ENCODE measurements around the gene COL25A1.

Gene COL25A1

DNA sequence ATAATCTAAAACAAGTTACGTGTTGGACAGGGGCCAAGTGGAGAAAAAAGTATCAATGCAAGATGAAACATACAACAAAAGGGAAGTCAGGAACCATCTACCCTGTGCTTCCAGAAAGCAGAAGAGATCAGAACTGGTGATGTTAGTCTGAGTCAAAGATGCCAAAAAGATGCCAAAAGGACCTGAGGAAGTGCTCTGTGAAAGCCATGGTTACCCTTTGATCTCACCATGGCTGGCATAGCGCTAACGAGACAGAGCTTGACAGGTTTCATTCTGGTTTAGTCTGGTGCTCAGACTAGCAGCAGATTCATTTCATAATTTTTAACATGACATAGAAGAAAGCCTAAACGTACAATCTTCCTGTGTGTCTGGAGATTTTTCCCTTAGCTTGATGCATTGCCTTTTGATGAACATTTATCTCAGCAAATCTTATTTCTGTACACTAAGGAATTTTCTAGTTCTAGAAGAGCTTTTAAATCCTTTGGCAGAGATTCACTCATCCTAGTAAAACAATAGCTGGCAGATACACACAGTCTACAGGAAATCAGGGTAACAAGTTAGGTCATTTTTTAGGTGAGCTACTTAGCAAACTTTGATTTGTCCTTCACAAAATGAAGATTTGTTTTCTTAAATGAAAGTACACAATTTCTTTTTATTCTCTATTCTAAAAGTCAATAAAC is 87.7 kb downstream of the COL25A1 start:
- no peak for DNase-seq (ENCODE audit: low read depth)

DNA sequence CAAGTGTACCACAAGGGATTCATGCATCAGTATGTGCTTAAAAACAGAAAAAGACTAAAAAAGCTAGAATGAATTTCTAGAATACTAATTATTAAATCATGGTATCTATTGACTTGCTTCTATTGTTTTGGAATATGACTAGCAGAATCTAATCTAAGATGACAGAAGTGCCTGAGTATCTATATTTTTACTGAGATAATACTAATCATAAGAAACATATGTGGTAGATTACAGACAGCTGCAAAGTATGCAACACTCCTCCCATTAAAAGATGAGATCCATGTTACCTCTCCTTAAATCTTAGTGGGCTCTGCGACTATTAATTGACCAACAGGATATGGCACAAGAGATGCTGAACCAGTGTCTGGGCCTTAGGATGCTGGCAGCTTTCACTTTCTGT is 89.4 kb downstream of the COL25A1 start:
- no peak for DNase-seq (ENCODE audit: low read depth)

DNA sequence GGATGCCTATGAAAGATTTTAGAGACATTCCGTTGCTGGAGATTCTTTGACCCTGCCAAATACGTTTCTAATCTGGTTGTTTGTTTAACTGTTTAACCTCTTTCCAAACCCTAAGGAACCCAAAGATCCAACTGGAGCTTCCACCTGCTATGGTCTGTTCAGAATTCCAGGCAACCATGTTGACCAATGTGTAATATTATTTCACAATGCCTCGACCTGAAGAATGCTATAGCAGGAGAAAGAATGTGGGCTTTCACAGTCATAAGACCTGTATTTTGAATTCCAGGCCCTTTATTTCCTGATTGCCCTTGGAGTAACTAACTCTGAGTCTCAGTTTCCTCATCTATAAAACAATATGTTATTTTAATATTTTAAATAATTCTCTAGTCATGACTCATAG is 90.8 kb downstream of the COL25A1 start:
- peak; percentile 39 for DNase-seq (ENCODE audit: low read depth)

DNA sequence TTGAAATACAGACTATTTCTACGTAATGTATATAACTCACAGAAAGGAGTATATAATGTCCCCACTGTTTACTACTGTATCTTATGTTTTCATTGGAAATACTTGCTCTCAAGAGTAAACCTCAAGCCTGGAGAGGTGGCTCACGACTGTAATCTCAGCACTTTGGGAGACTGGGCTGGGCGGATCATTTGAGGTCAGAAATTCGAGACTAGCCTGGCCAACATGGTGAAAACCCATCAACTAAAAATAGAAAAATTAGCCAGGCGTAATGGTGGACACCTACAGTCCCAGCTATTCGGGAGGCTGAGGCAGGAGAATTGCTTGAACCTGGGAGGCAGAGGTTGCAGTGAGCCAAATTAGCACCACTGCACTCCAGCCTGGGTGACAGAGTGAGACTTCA is 92.8 kb downstream of the COL25A1 start:
- DNase-seq (ENCODE audit: low read depth) = no peak

DNA sequence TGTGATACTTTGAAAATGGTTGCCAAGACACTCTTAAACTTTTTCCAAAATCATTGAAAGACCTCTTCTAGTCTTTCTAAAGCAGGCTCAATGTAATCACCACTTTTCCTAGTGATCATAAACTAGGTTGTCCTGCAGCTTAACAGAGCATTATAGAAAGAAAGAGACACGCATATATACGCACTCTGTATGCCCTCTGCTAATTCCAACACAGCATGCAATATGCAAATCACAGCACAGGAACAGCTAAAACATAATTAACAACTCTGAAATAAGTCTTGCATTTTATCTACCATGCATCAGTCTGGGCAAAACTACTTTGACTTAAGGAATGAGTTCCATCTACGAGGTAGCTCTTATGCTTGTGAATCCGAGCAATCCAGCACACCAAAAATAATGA is 94.6 kb downstream of the COL25A1 start:
- DNase-seq (ENCODE audit: low read depth) = no peak

DNA sequence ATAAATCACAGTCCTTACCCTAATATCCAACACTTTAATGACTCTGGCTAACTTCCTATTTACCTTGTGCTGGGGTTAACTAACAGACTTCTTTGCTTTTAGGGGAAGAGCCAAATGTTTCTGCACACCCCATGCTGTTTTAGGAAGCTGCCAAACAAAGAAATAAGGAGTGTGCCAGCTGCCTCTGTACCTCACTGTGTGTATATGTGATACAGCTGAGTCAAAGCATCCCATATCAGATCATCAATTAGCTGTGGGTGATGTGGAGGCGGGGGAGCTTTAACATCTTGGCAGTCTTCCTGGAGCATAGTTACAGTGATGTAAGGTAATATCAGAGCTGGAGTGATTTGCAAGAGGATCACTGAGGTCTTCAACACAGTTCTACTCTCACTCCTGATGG is 95.4 kb downstream of the COL25A1 start:
- no peak for DNase-seq (ENCODE audit: low read depth)

DNA sequence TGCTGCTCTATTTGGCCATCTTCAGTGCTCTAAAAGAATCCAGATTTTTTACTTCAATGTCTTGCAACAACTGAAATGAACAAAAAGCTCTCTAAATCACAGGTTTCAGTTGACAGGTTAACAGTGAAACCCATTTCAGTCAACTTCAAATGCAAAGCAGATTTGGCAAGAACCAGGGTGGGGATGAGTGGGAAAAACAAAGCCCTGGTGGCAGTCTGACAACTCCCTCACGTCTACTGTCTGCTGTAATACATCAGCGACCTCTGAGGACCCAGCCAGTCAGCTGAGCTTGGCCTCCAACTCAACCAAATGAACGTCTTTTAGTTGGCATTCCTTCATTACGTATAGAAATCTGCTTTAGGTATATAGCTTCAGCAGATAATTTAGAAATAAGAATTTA is 95.8 kb downstream of the COL25A1 start:
- DNase-seq (ENCODE audit: low read depth) = no peak

DNA sequence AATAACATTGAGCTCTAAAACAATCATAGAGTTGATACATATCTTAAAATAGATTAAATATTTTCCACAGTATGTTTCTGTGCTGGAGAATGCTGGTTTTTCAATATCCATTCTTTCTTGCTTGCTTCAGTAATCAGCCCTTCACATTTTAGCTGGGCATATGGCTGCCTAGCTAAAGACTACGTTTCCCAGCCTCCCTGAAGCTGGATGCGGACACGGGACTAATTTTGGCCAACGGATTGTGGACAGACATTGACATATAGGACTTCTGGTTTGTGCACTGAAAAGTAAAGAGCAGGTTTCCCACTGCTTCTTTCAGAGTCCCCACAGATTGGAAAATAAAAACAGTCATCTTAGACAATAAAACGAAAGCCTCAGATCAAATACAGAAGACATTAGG is 97.3 kb downstream of the COL25A1 start:
- no peak for DNase-seq (ENCODE audit: low read depth)

DNA sequence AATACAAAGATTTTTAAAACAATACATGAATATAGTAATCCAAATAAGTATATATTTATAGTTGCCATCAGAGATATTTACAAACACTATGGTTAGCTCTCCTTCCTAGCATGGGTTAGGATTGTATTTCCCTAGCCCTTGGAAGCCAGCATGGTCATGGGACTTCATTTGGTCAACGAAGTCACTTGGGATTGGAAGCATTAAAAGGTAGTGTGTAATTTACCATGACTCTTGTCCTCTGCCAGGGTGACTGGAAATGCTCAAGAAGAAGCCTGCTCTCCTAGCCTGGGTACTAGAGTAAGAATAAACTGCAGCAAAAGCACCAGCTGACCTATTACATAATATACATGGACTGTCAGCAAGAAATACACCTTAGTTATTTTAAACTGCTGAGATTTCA is 102.9 kb downstream of the COL25A1 start:
- no peak for DNase-seq (ENCODE audit: low read depth)

DNA sequence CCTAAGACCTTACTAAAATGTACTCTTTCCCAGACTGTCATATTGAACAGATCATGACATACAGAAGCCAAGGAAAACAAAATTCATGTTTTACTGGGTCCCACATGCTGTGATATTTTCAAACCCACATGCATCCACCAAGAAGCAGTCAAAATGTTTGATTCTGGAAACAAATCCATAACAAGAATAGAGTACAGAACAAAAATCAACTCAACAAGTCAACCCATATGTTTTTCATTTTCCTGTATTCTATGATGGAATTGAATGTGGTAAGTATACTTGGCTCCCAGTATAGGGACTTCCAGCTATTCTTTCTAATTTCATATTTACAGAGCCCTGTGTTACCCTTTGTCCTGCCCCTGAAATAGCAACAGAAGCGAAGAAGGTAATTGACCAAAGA is 106.8 kb downstream of the COL25A1 start:
- DNase-seq (ENCODE audit: low read depth) = no peak

DNA sequence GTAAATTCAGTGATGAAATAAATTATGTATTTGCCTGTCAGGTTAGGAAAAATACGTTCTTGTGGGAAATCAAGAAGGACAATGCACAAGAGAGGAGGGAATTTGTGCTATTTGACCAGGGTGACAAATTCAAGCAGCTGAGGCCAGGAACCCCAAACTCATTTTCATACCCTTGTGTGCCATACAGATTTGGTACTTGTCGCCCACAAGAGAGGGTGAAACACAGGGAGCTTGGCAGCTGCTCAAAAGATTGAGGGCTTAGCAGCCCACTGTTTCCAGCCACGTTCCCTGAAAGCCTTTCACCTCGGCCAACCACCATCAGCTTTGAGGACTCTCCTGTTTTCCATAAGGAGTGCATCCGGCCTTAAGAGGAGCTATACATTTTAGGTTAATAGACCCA is 111.2 kb downstream of the COL25A1 start:
- DNase-seq (ENCODE audit: low read depth) = no peak

DNA sequence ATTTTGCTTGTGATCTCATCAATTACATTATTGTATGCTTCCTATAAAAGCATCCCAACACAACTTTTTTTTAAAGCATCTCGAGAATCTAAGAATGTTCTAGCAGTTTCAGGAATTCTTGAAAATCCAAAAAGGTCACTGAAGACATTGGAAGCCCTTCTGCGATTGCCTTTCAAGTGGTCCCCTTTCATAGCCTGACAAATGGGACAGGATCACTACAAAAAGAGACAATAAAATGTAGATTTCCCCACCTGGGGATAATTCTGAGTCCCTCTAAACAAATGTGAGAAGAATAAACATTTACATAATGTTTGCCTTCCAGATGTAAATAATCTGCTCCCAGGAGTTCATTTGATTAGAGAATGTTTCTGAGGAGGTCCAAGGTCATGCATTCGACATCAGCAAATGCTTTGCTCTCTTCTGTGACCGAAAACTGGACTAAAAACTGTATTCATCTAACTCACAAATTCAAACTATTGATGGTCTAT is 116.0 kb downstream of the COL25A1 start:
- DNase-seq (ENCODE audit: low read depth) = no peak

DNA sequence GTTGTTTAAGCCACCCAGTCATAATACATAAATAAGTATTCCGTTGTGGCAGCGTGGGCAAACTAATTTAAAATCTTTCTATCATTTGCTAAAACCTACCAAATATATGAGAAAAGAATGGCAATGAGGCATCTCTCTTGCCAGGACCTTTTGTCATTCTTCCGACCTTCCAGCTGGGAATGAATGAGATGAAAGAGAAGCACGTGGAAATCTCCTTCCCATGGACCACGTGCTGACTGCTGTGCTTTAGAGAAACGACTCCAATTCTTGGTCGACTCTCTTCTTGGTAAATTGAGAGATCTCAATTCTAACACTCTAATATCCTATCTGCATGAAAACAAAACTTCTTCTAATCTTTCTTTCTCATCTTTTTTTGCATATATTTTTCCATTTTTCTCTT is 116.5 kb downstream of the COL25A1 start:
- DNase-seq (ENCODE audit: low read depth) = no peak

DNA sequence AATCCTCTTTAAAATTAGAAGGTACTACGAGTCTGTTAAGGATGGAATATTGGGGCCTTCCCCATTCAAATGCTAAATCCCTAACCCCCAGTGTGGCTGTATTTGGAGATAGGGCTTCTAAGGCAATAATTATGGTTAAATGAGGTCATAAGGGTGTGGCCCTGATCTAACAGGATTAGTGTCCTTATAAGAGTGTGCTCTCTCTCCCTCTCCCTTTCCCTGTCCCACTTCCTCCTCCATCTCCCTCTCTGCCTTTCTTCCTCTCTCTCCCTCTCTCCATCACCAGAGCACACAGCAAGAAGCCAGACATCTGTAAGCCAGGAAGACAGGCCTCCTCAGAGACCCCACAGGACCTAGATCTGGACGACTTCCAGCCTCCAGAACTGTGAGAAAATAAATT is 116.9 kb downstream of the COL25A1 start:
- DNase-seq (ENCODE audit: low read depth) = no peak

DNA sequence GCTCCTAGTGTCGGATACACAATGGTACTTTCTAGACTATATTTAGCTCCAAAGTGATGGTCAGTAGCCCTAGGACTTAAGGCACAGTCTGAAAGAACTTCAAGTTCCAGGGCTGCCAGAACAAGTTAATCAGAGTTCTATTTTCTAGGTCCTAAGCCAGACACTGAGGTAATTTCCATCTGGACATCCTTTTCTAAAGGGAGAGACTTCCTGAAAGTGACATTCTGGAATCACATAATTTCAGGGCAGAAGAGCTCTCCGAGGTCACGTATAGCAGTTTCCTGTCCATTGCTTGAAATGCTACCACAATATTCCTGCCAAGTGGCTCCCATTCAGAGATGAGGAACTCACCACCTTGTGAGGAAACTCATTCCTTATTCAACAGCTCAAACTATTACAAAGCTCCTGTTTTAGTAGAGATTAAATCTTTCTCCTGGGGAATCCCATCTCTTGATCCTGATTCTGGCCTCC is 117.9 kb downstream of the COL25A1 start:
- no peak for DNase-seq (ENCODE audit: low read depth)

DNA sequence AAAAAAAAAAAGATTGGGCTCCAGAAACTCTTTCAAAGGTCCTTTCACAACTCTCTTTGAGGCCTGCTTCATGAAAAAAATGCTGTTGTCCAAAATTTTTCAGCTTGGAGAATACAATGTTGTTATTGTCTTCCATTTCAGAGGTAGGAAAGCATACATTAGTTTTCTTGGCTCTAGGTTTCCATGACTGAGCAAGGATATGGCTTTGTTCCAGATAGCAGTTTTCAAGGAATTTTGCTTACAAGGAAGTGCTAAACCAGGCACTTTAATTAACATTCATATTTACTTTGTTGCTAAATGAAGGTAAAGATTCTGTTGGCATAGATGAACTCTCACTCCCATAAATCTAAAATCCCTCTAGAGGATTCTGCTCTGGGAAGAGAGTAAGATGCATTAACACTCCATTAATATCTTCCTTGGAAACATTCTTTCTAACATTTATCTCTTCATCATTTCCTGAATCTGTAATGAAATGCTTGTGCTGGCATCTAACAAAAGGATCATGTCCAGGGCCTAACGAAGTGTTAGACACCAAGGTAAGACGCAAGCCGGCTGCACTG is 118.4 kb downstream of the COL25A1 start:
- no peak for DNase-seq (ENCODE audit: low read depth)

DNA sequence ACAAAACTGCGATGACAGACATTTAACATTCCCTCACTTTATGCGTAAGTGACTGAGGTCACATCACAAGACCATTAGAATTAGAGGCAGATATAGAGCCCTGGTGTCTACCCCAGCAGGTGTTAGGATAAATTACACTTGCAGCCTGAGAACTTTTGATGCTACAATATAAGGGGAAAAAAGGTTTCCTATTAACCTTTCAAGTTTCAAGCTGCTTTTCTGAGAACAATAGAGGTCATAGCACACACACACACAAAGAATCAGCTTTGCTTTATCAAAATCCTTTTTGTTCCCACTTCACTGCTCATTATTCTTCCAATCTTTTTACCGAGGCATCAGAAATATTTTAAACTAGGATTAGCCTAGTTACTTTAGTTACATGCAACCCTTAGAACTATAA is 119.8 kb downstream of the COL25A1 start:
- no peak for DNase-seq (ENCODE audit: low read depth)

DNA sequence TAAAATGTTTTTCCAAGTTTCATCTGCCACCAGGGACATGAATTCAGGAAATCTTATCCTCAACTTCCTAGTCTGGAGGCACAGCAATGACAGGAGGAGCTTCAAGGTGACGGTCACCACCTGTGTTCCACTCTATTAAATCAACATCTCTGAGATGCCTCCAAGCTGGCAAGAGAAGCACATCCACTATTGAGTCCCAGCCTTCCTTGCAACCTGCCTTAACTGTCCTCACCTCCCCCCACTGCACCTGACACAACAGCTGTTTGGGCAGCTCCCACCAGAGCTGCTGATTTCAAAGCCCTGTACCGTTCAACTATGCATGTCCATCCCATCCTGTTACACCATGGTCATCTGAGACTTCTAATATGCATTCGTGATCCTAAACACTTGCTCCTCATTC is 123.4 kb downstream of the COL25A1 start:
- DNase-seq (ENCODE audit: low read depth) = no peak

DNA sequence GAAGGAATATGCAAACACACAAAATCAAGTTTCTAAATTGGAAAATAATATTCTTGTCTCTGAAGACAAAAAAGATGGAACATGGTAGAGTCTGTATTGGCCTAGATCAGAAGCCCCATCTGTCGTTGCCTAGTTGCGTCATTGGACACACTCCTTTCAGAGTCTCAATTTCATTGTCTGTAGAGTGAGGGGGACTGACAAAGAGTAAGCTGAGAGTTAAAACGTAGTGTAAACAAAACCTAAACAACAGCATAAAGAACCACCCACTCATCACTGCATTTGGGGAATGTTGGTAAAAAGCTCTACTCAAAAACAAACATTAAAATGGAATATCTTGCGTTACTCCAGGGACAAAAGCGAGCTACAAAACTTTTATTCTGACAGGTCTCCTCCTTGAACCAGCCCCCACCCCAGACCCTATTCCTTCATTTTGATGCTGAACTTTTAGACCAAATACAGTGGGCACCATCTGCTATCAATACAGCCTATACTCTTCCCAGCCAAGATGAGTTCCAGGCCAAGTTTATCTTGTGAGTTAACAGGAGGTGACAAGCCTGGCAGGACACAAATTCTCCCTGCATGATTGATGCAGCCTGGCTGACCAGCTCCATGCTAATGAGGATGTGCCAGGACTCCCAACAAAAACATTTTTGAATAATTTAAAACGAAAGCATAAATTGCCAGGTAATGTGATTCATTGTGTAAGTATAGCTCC is 125.2 kb downstream of the COL25A1 start:
- DNase-seq (ENCODE audit: low read depth) = no peak

DNA sequence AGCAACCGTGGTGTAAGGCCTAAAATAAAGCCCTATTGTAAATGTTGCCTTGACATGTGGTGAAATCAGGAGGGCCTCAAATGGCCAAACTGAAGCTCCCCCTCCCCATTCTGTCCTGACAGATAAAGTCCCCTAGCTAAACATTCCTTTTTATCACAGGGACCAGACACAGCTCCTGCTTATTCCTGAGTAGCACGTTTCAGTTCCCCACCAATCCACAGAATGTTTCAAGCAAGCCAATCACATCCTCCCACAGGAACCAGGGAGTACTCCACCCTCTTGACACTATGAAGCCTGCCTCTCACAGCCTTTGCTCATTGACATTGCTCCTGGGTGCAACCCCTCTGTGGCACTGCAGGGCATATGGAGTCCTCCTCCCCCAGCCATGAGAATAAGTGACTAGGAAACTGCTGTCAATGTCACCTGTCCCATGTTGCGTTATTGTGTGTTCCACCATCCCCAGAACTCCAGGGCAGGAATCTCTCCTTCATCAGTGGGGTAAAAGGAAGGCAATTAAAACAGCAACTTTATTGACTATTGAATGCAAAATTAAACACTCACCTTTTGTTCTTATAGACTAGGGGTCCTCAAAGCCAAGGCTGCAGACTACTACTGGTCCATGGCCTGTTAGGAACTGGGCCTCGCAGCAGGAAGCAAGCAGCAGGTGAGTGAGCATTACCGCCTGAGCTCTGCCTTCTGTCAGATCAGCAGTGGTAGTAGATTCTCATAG is 128.1 kb downstream of the COL25A1 start:
- DNase-seq (ENCODE audit: low read depth) = no peak

DNA sequence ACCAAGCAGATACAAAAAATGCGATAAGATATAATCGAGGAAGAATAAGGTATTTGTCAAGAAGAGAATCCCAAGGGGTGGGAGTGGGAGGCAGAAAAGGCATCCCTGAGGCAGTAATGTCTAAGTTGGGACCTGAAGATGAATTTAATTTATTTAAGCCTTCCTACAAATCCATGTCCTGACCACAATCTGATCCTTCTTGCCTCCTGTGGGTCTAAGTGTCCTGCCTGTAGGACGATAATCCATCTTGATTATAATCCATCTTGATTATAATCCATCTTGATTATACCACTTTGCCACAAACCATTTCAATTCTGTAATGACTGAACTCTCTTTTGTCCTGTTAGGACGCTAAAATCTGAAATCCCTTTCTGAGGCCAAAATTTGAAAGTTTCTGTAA is 130.2 kb downstream of the COL25A1 start:
- DNase-seq (ENCODE audit: low read depth) = no peak

DNA sequence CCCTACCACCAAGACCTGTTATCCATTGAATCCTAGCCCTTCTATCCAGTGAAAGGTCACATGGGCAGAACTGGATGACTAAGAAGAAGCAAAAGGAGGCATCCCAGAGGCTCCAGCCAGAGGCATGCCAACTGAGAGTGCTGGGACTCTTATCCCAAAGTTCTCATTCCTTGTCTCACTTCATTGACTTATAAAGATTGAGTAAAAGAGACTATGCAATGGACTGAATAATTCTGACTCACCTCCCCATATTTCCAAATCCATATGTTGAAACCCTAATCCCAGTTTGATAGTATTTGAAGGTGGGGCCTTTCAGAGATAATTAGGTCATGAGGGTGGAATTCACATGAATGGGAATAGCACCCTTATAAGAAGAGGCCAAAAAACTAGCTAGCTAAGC is 131.4 kb downstream of the COL25A1 start:
- DNase-seq (ENCODE audit: low read depth) = peak; percentile 7

DNA sequence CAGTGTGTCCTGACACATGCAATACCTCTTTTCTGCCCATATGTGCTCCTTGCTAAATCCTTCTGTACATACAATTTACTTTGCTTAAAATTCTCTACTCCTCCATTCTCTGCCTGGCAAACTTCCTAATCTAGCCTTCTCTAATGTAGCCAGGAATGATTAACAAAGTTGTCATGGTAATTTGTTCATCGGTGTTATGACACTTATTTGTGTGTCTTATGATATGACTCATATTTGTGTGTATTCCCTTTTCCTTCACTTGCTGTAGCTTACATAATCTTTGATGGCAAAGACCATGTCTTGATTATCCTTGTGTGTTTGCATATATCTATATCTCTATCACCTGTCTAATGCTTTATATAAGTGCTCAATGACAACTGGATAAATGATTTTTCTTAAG is 133.3 kb downstream of the COL25A1 start:
- no peak for DNase-seq (ENCODE audit: low read depth)
